Left lung (tissue), 10 donors: Measurements from ENCODE around the gene RASGEF1B. TPM values are rescaled to one million over a fixed set of nuclear protein-coding genes. Genes with fewer than 3 reads are reported as not detected.

Source experiments
- ATAC-seq: fragments of 200-7000 bp; cut with Tn5 transposase; one replicate; pipeline ENCODE4 v1.9.1; 2020; ENCODE audit warnings: moderate library complexity
- DNase-seq, 4 donors: peaks; one replicate each; pipeline ENCODE4 v3.0.0-alpha.2; 2013 to 2020
- H3K27ac ChIP-seq, 2 donors: fragments of 200-600 bp; sonication (generic) in 1 of 2; one replicate each; pipeline versions ENCODE4 v1.5.0 to v1.8.0; 2020 to 2021
- H3K27me3 ChIP-seq, 2 donors: fragments of 200-600 bp; sonication (generic) in 1 of 2; one replicate each; pipeline versions ENCODE4 v1.5.0 to v1.8.0; 2020 to 2021
- H3K36me3 ChIP-seq, 2 donors: fragments of 200-600 bp; sonication (generic) in 1 of 2; one replicate each; pipeline versions ENCODE4 v1.5.0 to v1.8.0; 2020 to 2021
- H3K4me1 ChIP-seq, 2 donors: fragments of 200-600 bp; one replicate each; pipeline ENCODE4 v1.8.0; 2021
- H3K4me3 ChIP-seq, 2 donors: fragments of 200-600 bp; sonication (generic) in 1 of 2; one replicate each; pipeline versions ENCODE4 v1.5.0 to v1.8.0; 2020 to 2021; ENCODE audit warnings: mild to moderate bottlenecking in 1 of 2
- H3K9me3 ChIP-seq, 2 donors: fragments of 200-600 bp; sonication (generic) in 1 of 2; one replicate each; pipeline versions ENCODE4 v1.5.0 to v1.8.0; 2020 to 2021
- intact Hi-C, 2 donors: fragments of 100-400 bp; cut with DNase I; formaldehyde crosslinking; loops; one replicate each; pipeline versions ENCODE4 v1.11.2 to v1.14.2; 2022
- polyA plus RNA-seq, 6 donors: library from polyadenylated mRNA; unstranded; fragments of 120-200 nt; gene quantifications; one replicate each; pipeline ENCODE4 v1.2.1, GENCODE V29; 2013; ENCODE audit not compliant: insufficient read length in 6 of 6
- total RNA-seq, 2 donors: library from RNA; stranded (reverse); fragmentation: NEBNext Ultra II Directional; extraction: Animal tissue kit (Norgen Biotek cat#: 25700); gene quantifications; one replicate each; pipeline ENCODE4 v1.2.1, GENCODE V29; 2021
- TF ChIP-seq, protein P1 (sequence below), 2 donors: fragments of 200-600 bp; sonication (generic) in 1 of 2; IDR thresholded peaks; one replicate each; pipeline versions ENCODE4 v1.5.0 to v1.8.0; 2021; ENCODE audit warnings: antibody characterized with exemption in 2 of 2
- donor health status: DM: no; HTN: yes; CAD: no.
- donor health status: DM: no; HTN: no; CAD: no.

Gene RASGEF1B
- total and polyA plus RNA-seq, 8 donors = 8.4 to 34.7 (median 12.5) TPM

DNA sequence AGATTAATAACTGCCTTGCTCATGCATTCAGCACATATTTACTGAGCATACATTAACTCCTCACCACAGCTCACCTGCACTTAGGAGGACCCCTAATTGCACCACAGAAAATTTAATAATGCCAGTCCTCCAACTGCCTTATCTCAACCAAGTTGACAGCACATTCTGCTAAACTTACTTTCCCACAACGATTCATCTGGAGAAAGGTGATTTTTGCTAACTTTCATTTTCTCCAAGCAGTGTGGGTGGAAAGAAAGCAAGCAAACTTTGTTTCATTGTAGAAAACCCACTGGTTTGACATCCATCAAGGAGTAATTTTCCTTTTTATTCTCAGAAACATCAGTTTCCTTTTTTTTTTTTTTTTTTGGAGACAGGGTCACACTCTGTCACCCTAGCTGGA lies 49.1 kb downstream of the RASGEF1B start:
- ATAC-seq = no peak
- DNase-seq = no peak
- H3K27me3 ChIP-seq = no peaks in the 10 kb centered on the region
- TF ChIP-seq, protein P1, sequence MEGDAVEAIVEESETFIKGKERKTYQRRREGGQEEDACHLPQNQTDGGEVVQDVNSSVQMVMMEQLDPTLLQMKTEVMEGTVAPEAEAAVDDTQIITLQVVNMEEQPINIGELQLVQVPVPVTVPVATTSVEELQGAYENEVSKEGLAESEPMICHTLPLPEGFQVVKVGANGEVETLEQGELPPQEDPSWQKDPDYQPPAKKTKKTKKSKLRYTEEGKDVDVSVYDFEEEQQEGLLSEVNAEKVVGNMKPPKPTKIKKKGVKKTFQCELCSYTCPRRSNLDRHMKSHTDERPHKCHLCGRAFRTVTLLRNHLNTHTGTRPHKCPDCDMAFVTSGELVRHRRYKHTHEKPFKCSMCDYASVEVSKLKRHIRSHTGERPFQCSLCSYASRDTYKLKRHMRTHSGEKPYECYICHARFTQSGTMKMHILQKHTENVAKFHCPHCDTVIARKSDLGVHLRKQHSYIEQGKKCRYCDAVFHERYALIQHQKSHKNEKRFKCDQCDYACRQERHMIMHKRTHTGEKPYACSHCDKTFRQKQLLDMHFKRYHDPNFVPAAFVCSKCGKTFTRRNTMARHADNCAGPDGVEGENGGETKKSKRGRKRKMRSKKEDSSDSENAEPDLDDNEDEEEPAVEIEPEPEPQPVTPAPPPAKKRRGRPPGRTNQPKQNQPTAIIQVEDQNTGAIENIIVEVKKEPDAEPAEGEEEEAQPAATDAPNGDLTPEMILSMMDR (IDR thresholded peaks at IDR 0.05) = no peak
- peaks cover 0 to 12% of the 10 kb centered on the region in 2 donors for H3K4me1 ChIP-seq
- peak overlapping the region in 1 of 2 donors; percentile 28 for H3K27ac ChIP-seq
- H3K36me3 ChIP-seq = peaks cover 0 to 25% of the 10 kb centered on the region in 2 donors
- H3K9me3 ChIP-seq = no peaks in the 10 kb centered on the region
- no peak overlapping the region for H3K4me3 ChIP-seq
- intact Hi-C loops = no loop called here

GRCh38 chr4:81421346-81422218 lies 50.1 kb downstream of the RASGEF1B start:
- no peaks in the 10 kb centered on the region for H3K9me3 ChIP-seq
- DNase-seq (peak in 2 of 4 donors; percentile 16 to 44), ATAC-seq (peak; percentile 93)
- peak overlapping the region; percentile 11 to 66 for H3K27ac ChIP-seq
- TF ChIP-seq, protein P1 (IDR thresholded peaks at IDR 0.05) = no peak
- H3K36me3 ChIP-seq = peaks cover 0 to 17% of the 10 kb centered on the region in 2 donors
- H3K4me3 ChIP-seq = no peak overlapping the region
- intact Hi-C loops = no loop called here
- peaks cover 0 to 12% of the 10 kb centered on the region in 2 donors for H3K4me1 ChIP-seq
- no peaks in the 10 kb centered on the region for H3K27me3 ChIP-seq

DNA sequence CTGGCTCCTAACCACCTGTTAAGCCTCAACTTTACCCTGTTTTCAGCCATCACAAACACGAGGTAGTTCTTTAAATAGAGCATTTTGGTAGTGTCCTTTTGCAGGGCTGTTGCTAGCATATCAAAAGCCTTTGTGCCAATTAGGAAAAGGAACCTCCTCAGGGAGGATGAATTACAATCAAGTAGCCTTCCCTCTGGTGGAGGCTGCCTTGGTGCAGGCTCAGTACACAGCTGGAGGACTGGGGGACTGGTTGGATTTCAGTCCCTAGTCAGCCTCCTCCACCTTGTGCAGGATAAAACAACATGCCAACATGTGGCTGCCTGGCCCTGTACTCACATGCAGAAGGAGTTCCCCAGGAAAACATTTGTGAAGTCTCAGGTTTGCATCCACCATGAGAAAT lies 53.1 kb downstream of the RASGEF1B start:
- Histone ChIP-seq H3K27me3 (no peaks in the 10 kb centered on the region), H3K27ac (no peak overlapping the region), H3K4me1 (peaks cover 0 to 12% of the 10 kb centered on the region in 2 donors), H3K36me3 (no peaks in the 10 kb centered on the region), H3K4me3 (no peak overlapping the region), H3K9me3 (no peaks in the 10 kb centered on the region)
- intact Hi-C loops = no loop called here
- TF ChIP-seq, protein P1 (IDR thresholded peaks at IDR 0.05) = no peak
- DNase-seq (no peak), ATAC-seq (no peak)

DNA sequence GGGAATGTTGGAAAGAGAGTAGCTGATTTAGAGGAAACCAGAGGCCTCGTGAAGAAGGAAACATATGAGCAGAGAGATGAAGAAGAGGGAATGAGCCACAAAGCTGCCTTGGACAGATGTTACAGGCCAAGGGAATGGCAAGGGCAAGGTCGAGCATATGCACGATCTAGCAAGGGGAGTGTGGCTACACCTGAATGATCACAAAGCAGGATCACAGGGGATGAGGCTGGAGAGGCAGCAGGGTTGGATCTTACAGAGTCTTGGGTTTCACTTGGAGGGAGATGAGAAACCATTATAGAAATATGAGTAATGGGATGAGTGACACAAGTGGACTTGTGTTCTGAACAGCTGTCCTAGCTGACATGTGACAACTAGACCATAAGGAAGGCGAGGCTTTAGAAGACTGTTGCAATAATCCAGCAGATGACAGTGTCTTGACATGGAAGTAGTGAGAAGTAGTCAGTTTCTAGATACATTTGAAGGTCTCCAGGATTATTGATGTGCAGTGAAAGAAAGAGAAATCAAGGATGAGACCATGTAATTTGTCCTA lies 58.7 kb downstream of the RASGEF1B start:
- ATAC-seq = peak; percentile 39
- H3K36me3 ChIP-seq = no peaks in the 10 kb centered on the region
- H3K4me3 ChIP-seq = no peak overlapping the region
- no peak overlapping the region for H3K27ac ChIP-seq
- TF ChIP-seq, protein P1 (IDR thresholded peaks at IDR 0.05) = no peak
- intact Hi-C loops = no loop called here
- H3K9me3 ChIP-seq = no peaks in the 10 kb centered on the region
- no peaks in the 10 kb centered on the region for H3K27me3 ChIP-seq
- no peaks in the 10 kb centered on the region for H3K4me1 ChIP-seq
- no peak for DNase-seq

GRCh38 chr4:81410680-81411079 lies 61.0 kb downstream of the RASGEF1B start:
- peaks cover 0 to under 1% of the 10 kb centered on the region in 2 donors for H3K4me1 ChIP-seq
- H3K9me3 ChIP-seq = no peaks in the 10 kb centered on the region
- intact Hi-C loops = no loop called here
- no peak for DNase-seq
- H3K36me3 ChIP-seq = no peaks in the 10 kb centered on the region
- H3K4me3 ChIP-seq = no peak overlapping the region
- ATAC-seq = no peak
- no peak overlapping the region for H3K27ac ChIP-seq
- TF ChIP-seq, protein P1 (IDR thresholded peaks at IDR 0.05) = no peak
- H3K27me3 ChIP-seq = no peaks in the 10 kb centered on the region
